ENCODE measurements around the gene IFT25. TPM values are rescaled to one million over a fixed set of nuclear protein-coding genes. Genes with fewer than 3 reads are reported as not detected.

IFT25 gene
- polyA plus RNA-seq, 1 donor from 2014 or later = 106 TPM

- Histone ChIP-seq H2AFZ (ENCODE audit: low read depth, low read length) (no peak overlapping the region), H3K9me2 (ENCODE audit: insufficient read depth, low read length) (no peaks in the 10 kb centered on the region), H3K27me3 (ENCODE audit: insufficient read depth, low read depth, low read length) (no peaks in the 10 kb centered on the region), H3K9ac (ENCODE audit: low read length) (no peak overlapping the region), H3F3A (ENCODE audit: insufficient read depth, low read length, poor library complexity, severe bottlenecking) (no peaks in the 10 kb centered on the region), H3K36me3 (ENCODE audit: insufficient read depth, low read length) (no peaks in the 10 kb centered on the region), H3K4me3 (ENCODE audit: low read length) (no peak overlapping the region), H3K79me2 (replicated peaks; ENCODE audit: insufficient read depth, low read length) (no peaks in the 10 kb centered on the region), H3K9me3 (ENCODE audit: low read length) (no peaks in the 10 kb centered on the region), H4K20me1 (ENCODE audit: insufficient read depth) (no peaks in the 10 kb centered on the region), H3K27ac (ENCODE audit: low read length) (no peak overlapping the region), H3K4me2 (ENCODE audit: low read length) (no peak overlapping the region)
- TF ChIP-seq REST (IDR thresholded peaks at IDR 0.05; ENCODE audit: borderline replicate concordance) (no peak), EP300 (conservative IDR thresholded peaks at IDR 0.05; ENCODE audit: poor library complexity, severe bottlenecking) (no peak), RAD21 (conservative IDR thresholded peaks at IDR 0.05) (no peak), POLR2AphosphoS5 (IDR thresholded peaks at IDR 0.05) (no peak), TAF1 (IDR thresholded peaks at IDR 0.05; ENCODE audit: low read depth) (no peak), MXI1 (conservative IDR thresholded peaks at IDR 0.05; ENCODE audit: poor library complexity, severe bottlenecking) (no peak), CTCF (IDR thresholded peaks at IDR 0.05; ENCODE audit: poor library complexity, severe bottlenecking) (no peak), EZH2 (IDR thresholded peaks at IDR 0.05; ENCODE audit: borderline replicate concordance, insufficient read depth, low read length, poor library complexity, severe bottlenecking) (no peak), SMC3 (conservative IDR thresholded peaks at IDR 0.05; ENCODE audit: poor library complexity) (no peak)
Observed at GRCh38 chr1:53984726-53985125, 39.2 kb upstream of the IFT25 start.

- no peak overlapping the region for H3K9ac ChIP-seq (ENCODE audit: low read length)
- no peaks in the 10 kb centered on the region for H3K36me3 ChIP-seq (ENCODE audit: insufficient read depth, low read length)
- no peak overlapping the region for H3K27ac ChIP-seq (ENCODE audit: low read length)
- H3K4me2 ChIP-seq (ENCODE audit: low read length) = no peak overlapping the region
- no peaks in the 10 kb centered on the region for H3K79me2 ChIP-seq (replicated peaks; ENCODE audit: insufficient read depth, low read length)
- no peaks in the 10 kb centered on the region for H4K20me1 ChIP-seq (ENCODE audit: insufficient read depth)
- no peaks in the 10 kb centered on the region for H3K9me2 ChIP-seq (ENCODE audit: insufficient read depth, low read length)
- no peaks in the 10 kb centered on the region for H3K9me3 ChIP-seq (ENCODE audit: low read length)
- H3K4me3 ChIP-seq (ENCODE audit: low read length) = peak overlapping the region; percentile 4
- H3K27me3 ChIP-seq (ENCODE audit: insufficient read depth, low read depth, low read length) = no peaks in the 10 kb centered on the region
- TF ChIP-seq EP300 (conservative IDR thresholded peaks at IDR 0.05; ENCODE audit: poor library complexity, severe bottlenecking) = no peak
- no peak for TF ChIP-seq REST (IDR thresholded peaks at IDR 0.05; ENCODE audit: borderline replicate concordance)
- no peak for TF ChIP-seq SMC3 (conservative IDR thresholded peaks at IDR 0.05; ENCODE audit: poor library complexity)
- TF ChIP-seq CTCF (IDR thresholded peaks at IDR 0.05; ENCODE audit: poor library complexity, severe bottlenecking) = no peak
- no peak for TF ChIP-seq TAF1 (IDR thresholded peaks at IDR 0.05; ENCODE audit: low read depth)
- TF ChIP-seq POLR2AphosphoS5 (IDR thresholded peaks at IDR 0.05) = no peak
- no peak for TF ChIP-seq RAD21 (conservative IDR thresholded peaks at IDR 0.05)
- TF ChIP-seq EZH2 (IDR thresholded peaks at IDR 0.05; ENCODE audit: borderline replicate concordance, insufficient read depth, low read length, poor library complexity, severe bottlenecking) = no peak
- no peak for TF ChIP-seq MXI1 (conservative IDR thresholded peaks at IDR 0.05; ENCODE audit: poor library complexity, severe bottlenecking)
- H2AFZ ChIP-seq (ENCODE audit: low read depth, low read length) = no peak overlapping the region
- H3F3A ChIP-seq (ENCODE audit: insufficient read depth, low read length, poor library complexity, severe bottlenecking) = no peaks in the 10 kb centered on the region
Observed at GRCh38 chr1:53982763-53983104, 37.2 kb upstream of the IFT25 start.

All from neural cell (in vitro differentiated cells).